ENCODE data around the gene RALGPS1.

Gene RALGPS1

DNA sequence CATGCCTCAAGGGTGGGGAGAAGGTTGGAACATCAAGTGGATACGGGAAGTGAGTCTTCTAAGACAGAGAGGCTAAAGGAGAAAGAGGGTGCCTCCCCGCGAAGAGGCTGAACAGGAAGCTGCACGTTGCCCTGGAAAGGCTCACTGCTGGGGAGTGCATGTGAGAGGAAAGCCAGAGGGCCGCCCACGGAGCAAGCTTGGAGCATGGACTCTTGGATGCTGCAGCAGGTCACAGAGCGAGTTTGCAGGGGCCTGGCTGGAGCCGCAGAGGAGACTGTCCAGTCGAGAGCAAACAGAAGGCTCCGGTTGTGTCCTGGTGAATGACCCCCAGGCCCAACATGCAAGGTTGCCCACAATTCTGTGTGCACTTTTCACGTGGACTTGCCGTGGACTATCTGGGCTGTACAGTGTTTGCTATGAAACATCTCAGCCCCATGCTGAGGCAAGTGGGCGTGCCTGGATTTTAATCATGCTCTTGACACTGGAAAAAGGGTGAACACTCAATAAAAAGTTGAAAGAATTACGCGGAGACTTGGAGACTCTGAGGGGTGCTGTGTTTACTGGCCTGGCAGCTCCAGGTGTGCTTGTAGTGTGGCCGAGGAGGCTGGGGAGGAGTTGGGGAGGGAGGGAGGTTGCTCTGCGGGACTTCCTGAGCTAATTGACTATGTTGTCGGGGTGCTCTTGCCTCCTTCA is 295.5 kb downstream of the RALGPS1 start:
- no peak overlapping the region for H3K4me3 ChIP-seq (ENCODE audit: low read length)
- H3K27ac ChIP-seq (ENCODE audit: low read depth, low read length), result no peak overlapping the region
- no peaks in the 10 kb centered on the region for H4K20me1 ChIP-seq (ENCODE audit: control insufficient read depth, insufficient read depth, low read depth, low read length)
- no peaks in the 10 kb centered on the region for H3K9me2 ChIP-seq (replicated peaks; ENCODE audit: control insufficient read depth, low read length)
- H3K4me2 ChIP-seq (ENCODE audit: low read length), result no peak overlapping the region
- no peaks in the 10 kb centered on the region for H3K9me3 ChIP-seq (ENCODE audit: control insufficient read depth, insufficient read depth, low read length)
- no peaks in the 10 kb centered on the region for H3K79me2 ChIP-seq (ENCODE audit: control insufficient read depth, low read length)
- H3K27me3 ChIP-seq (ENCODE audit: control insufficient read depth, low read length), result no peaks in the 10 kb centered on the region
- H3F3A ChIP-seq (ENCODE audit: control insufficient read depth, insufficient read depth), result no peaks in the 10 kb centered on the region
- no peaks in the 10 kb centered on the region for H3K36me3 ChIP-seq (ENCODE audit: control insufficient read depth, low read length)
- TF ChIP-seq EZH2phosphoT487 (IDR thresholded peaks at IDR 0.05; ENCODE audit: borderline replicate concordance, low read length) (no peak), CTCF (IDR thresholded peaks at IDR 0.05; ENCODE audit: low read depth, low read length, poor library complexity, severe bottlenecking) (no peak)
- H3K4me1 ChIP-seq (ENCODE audit: control insufficient read depth, low read length), result no peaks in the 10 kb centered on the region

DNA sequence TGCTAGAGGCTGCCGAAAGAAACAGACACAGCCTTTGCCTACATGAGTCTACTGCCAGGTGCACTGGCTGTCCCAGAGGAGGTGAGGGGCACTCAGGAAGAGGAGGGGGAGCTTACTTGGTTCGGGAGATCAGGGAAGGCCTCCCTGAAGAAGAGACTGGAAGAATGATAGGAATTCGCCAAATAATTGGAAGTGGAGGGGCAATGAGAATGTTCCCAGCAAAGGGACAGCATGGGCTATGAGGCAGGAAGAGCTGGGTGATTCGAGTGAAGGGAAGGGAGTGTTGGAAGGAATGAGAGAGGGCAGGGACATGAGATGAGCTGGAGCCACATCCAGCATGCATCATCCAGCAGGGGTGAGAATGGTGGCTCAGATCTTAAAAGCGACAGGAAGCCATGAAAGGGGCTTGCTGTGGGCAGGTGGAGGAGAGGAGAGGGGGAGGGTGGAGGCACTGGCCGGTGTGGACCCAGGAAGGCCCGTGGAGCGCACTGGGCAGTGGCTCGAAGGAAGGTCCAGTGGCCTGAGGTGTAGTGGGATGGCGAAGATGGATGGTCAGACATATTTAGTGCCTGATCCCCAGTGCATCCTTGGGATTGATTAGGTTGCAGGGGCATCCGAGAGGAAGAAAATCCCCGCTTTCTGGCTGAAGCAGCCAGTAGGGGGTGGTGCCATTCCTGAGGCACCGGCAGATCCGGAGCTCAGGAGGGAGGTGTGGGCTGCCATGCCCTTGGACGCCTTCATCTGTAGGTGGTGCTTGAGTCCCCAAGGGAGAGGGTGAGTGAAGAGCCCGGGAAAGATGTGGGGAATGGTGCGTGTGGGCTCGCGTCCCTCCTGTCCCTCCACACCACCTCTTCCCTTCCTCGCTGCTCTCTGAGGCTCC is 296.5 kb downstream of the RALGPS1 start:
- no peaks in the 10 kb centered on the region for H3K36me3 ChIP-seq (ENCODE audit: control insufficient read depth, low read length)
- no peaks in the 10 kb centered on the region for H3F3A ChIP-seq (ENCODE audit: control insufficient read depth, insufficient read depth)
- no peaks in the 10 kb centered on the region for H3K4me1 ChIP-seq (ENCODE audit: control insufficient read depth, low read length)
- no peaks in the 10 kb centered on the region for H3K9me3 ChIP-seq (ENCODE audit: control insufficient read depth, insufficient read depth, low read length)
- no peaks in the 10 kb centered on the region for H4K20me1 ChIP-seq (ENCODE audit: control insufficient read depth, insufficient read depth, low read depth, low read length)
- no peaks in the 10 kb centered on the region for H3K79me2 ChIP-seq (ENCODE audit: control insufficient read depth, low read length)
- H3K4me3 ChIP-seq (ENCODE audit: low read length), result no peak overlapping the region
- no peaks in the 10 kb centered on the region for H3K27me3 ChIP-seq (ENCODE audit: control insufficient read depth, low read length)
- no peak overlapping the region for H3K4me2 ChIP-seq (ENCODE audit: low read length)
- H3K9me2 ChIP-seq (replicated peaks; ENCODE audit: control insufficient read depth, low read length), result no peaks in the 10 kb centered on the region
- H3K27ac ChIP-seq (ENCODE audit: low read depth, low read length), result no peak overlapping the region
- no peak for TF ChIP-seq CTCF (IDR thresholded peaks at IDR 0.05; ENCODE audit: low read depth, low read length, poor library complexity, severe bottlenecking)
- TF ChIP-seq EZH2phosphoT487 (IDR thresholded peaks at IDR 0.05; ENCODE audit: borderline replicate concordance, low read length), result no peak

- H3K4me2 ChIP-seq (ENCODE audit: low read length), result no peak overlapping the region
- H3K36me3 ChIP-seq (ENCODE audit: control insufficient read depth, low read length), result no peaks in the 10 kb centered on the region
- H3K79me2 ChIP-seq (ENCODE audit: control insufficient read depth, low read length), result no peaks in the 10 kb centered on the region
- no peak for TF ChIP-seq EZH2phosphoT487 (IDR thresholded peaks at IDR 0.05; ENCODE audit: borderline replicate concordance, low read length)
- no peak for TF ChIP-seq CTCF (IDR thresholded peaks at IDR 0.05; ENCODE audit: low read depth, low read length, poor library complexity, severe bottlenecking)
- H3K4me1 ChIP-seq (ENCODE audit: control insufficient read depth, low read length), result no peaks in the 10 kb centered on the region
- no peaks in the 10 kb centered on the region for H4K20me1 ChIP-seq (ENCODE audit: control insufficient read depth, insufficient read depth, low read depth, low read length)
- H3F3A ChIP-seq (ENCODE audit: control insufficient read depth, insufficient read depth), result no peaks in the 10 kb centered on the region
- H3K9me2 ChIP-seq (replicated peaks; ENCODE audit: control insufficient read depth, low read length), result no peaks in the 10 kb centered on the region
- no peaks in the 10 kb centered on the region for H3K27me3 ChIP-seq (ENCODE audit: control insufficient read depth, low read length)
- H3K4me3 ChIP-seq (ENCODE audit: low read length), result no peak overlapping the region
- H3K9me3 ChIP-seq (ENCODE audit: control insufficient read depth, insufficient read depth, low read length), result no peaks in the 10 kb centered on the region
- H3K27ac ChIP-seq (ENCODE audit: low read depth, low read length), result no peak overlapping the region
These were observed 297.4 kb downstream of the RALGPS1 start for GRCh38 chr9:127211983-127212382.

Measured in DOHH2 (cell line).